K562 (cell line): ENCODE measurements around the gene NRAP. TPM values are rescaled to one million over a fixed set of nuclear protein-coding genes. Genes with fewer than 3 reads are reported as not detected.

Experiments
- ATAC-seq: fragments of 200-7000 bp; cut with Tn5 transposase; 3 replicates; pipeline ENCODE4 v1.9.1; 2020; ENCODE audit warnings: moderate library complexity
- BruUV-seq: library from RNA; stranded (reverse); fragments of 400-500 nt; replicated peaks from 2 replicates; lab custom pipeline; 2021; lab: Mats Ljungman, UMichigan
- CTCF ChIA-PET: fragments of 300-600 bp; formaldehyde crosslinking; extraction: SDS; loops from one replicate; lab custom pipeline; 2021; ENCODE audit warnings: low intra/inter-chr PET ratio; lab: Yijun Ruan, JAX
- POLR2A ChIA-PET: fragments of 300-600, 350-650 bp; sonication (Branson Sonifier 250); formaldehyde crosslinking; extraction: SDS; loops from one replicate; lab custom pipeline; 2021; ENCODE audit warnings: antibody characterized with exemption, inconsistent platforms; lab: Yijun Ruan, JAX
- DNase-seq, 4 experiments: peaks; one replicate each; pipeline versions ENCODE4 v3.0.0 to v3.0.0-alpha.2; 2011 to 2018; ENCODE audit warnings: low spot score in 3 of 4, mixed read lengths in 3 of 4; ENCODE audit errors: extremely low read depth in 1 of 4
- FAIRE-seq: peaks from 2 replicates; lab custom pipeline; 2011; peaks lifted over from hg19 to GRCh38; lab: Jason Lieb, UNC
- H2AFZ ChIP-seq: 2 replicates; pipeline ENCODE4 v1.6.0; 2011; ENCODE audit warnings: low read depth, low read length, control low read depth, inconsistent platforms
- H3K27ac ChIP-seq: fragments of 200-600 bp; 3 replicates; pipeline ENCODE4 v1.8.0; 2011; ENCODE audit warnings: low read depth, mild to moderate bottlenecking, control low read depth, inconsistent platforms, low read length, moderate library complexity, mixed read lengths; ENCODE audit errors: extremely low read depth
- H3K27me3 ChIP-seq, 2 experiments: fragments of 300-600 bp in 1 of 2; 2 replicates in 1 of 2; 3 replicates in 1 of 2; pipeline versions ENCODE4 v1.6.0 to v1.8.0; 2011; ENCODE audit warnings: inconsistent platforms in 2 of 2, low read length in 2 of 2, mild to moderate bottlenecking in 1 of 2, mixed read lengths in 1 of 2, moderate library complexity in 1 of 2; ENCODE audit not compliant: control insufficient read depth in 2 of 2, insufficient read depth in 2 of 2
- H3K36me3 ChIP-seq: fragments of 300-600 bp; 3 replicates; pipeline ENCODE4 v1.8.0; 2011; ENCODE audit warnings: mild to moderate bottlenecking, low read length, inconsistent platforms; ENCODE audit not compliant: control insufficient read depth, insufficient read depth
- H3K4me1 ChIP-seq, 2 experiments: fragments of 200-600 bp in 1 of 2; replicated peaks in 1 of 2; 2 replicates in 1 of 2; 3 replicates in 1 of 2; pipeline versions ENCODE4 v1.5.1 to v1.8.0; 2011; ENCODE audit warnings: inconsistent platforms in 2 of 2, low read length in 2 of 2, mild to moderate bottlenecking in 1 of 2, mixed read lengths in 1 of 2, moderate library complexity in 1 of 2; ENCODE audit not compliant: control insufficient read depth in 2 of 2, insufficient read depth in 2 of 2
- H3K4me2 ChIP-seq: 2 replicates; pipeline ENCODE4 v1.6.1; 2011; ENCODE audit warnings: low read length, control low read depth, inconsistent platforms, mixed read lengths; ENCODE audit not compliant: insufficient read depth
- H3K4me3 ChIP-seq: fragments of 200-600 bp; sonication (generic), shearing (Covaris generic); 2 replicates; pipeline ENCODE4 v1.5.1; 2016; ENCODE audit warnings: control low read depth, inconsistent platforms
- H3K79me2 ChIP-seq: fragments of 200-600 bp; 3 replicates; pipeline ENCODE4 v1.8.0; 2011; ENCODE audit warnings: low read length, inconsistent platforms; ENCODE audit not compliant: control insufficient read depth, insufficient read depth
- H3K9ac ChIP-seq, 2 experiments: 2 replicates each; pipeline versions ENCODE4 v1.6.0 to v1.6.1; 2011; ENCODE audit warnings: low read depth in 2 of 2, low read length in 2 of 2, control low read depth in 1 of 2, inconsistent platforms in 1 of 2, mild to moderate bottlenecking in 1 of 2, mixed read lengths in 1 of 2; ENCODE audit not compliant: insufficient read depth in 1 of 2
- H3K9me1 ChIP-seq: one replicate; pipeline ENCODE4 v1.6.0; 2011; ENCODE audit warnings: inconsistent platforms, mild to moderate bottlenecking, low read length, moderate library complexity; ENCODE audit not compliant: control insufficient read depth, insufficient read depth
- H3K9me3 ChIP-seq: replicated peaks from 2 replicates; pipeline ENCODE4 v1.5.1; 2011; ENCODE audit warnings: low read depth, low read length, inconsistent platforms; ENCODE audit not compliant: control insufficient read depth, insufficient read depth
- H4K20me1 ChIP-seq: replicated peaks from 2 replicates; pipeline ENCODE4 v1.6.1; 2011; ENCODE audit warnings: low read length, inconsistent platforms, mixed read lengths; ENCODE audit not compliant: control insufficient read depth, insufficient read depth
- CHD4 ChIP-seq: fragments of 200-600 bp; sonication (generic); IDR thresholded peaks from 3 replicates; pipeline ENCODE4 v1.6.1; 2012; ENCODE audit warnings: low read depth, mild to moderate bottlenecking, mixed read lengths, low read length, inconsistent platforms; ENCODE audit not compliant: insufficient read depth, insufficient replicate concordance, poor library complexity, severe bottlenecking
- FOS ChIP-seq: IDR thresholded peaks from 3 replicates; pipeline ENCODE4 v1.6.1; 2011; ENCODE audit not compliant: insufficient read length; ENCODE audit errors: extremely low read depth
- GTF2F1 ChIP-seq: IDR thresholded peaks from 2 replicates; pipeline ENCODE4 v1.6.1; 2011; ENCODE audit warnings: low read depth, low read length, improper control_type of control experiment
- NFRKB ChIP-seq: fragments of 450-650 bp; IDR thresholded peaks from 2 replicates; pipeline ENCODE4 v1.6.1; 2016; ENCODE audit warnings: low read depth
- NR2C1 ChIP-seq, 2 experiments: fragments of 450-650 bp; IDR thresholded peaks; 2 replicates each; pipeline ENCODE4 v1.6.1; 2017; ENCODE audit warnings: mild to moderate bottlenecking in 2 of 2, antibody characterized with exemption in 1 of 2, inconsistent platforms in 1 of 2, missing compliant biosample characterization in 1 of 2, missing genetic modification characterization in 1 of 2
- PHF8 ChIP-seq: fragments of 200-600 bp; sonication (generic); IDR thresholded peaks from 2 replicates; pipeline ENCODE4 v1.6.1; 2012; ENCODE audit warnings: mixed run types, mild to moderate bottlenecking, inconsistent platforms, low read length, moderate library complexity, borderline replicate concordance
- PRPF4 ChIP-seq: fragments of 200-400 bp; formaldehyde crosslinking; IDR thresholded peaks from one replicate; pipeline ENCODE4 v1.6.1; 2017; ENCODE audit warnings: low read length, low read depth, mild to moderate bottlenecking; ENCODE audit not compliant: insufficient read depth, poor library complexity, severe bottlenecking
- SRSF9 ChIP-seq: fragments of 200-400 bp; formaldehyde crosslinking; IDR thresholded peaks from 2 replicates; pipeline ENCODE4 v1.6.1; 2017; ENCODE audit warnings: low read depth, low read length, borderline replicate concordance
- ZBTB26 ChIP-seq: fragments of 450-650 bp; formaldehyde crosslinking; IDR thresholded peaks from 2 replicates; pipeline ENCODE4 v1.4.0; 2022; ENCODE audit warnings: missing genetic modification characterization
- ZC3H8 ChIP-seq: fragments of 450-650 bp; IDR thresholded peaks from 2 replicates; pipeline ENCODE4 v1.6.1; 2017
- ZEB2 ChIP-seq: fragments of 450-650 bp; IDR thresholded peaks from 2 replicates; pipeline ENCODE4 v1.6.1; 2016
- ZFP36 ChIP-seq: fragments of 150-350 bp; IDR thresholded peaks from 2 replicates; pipeline ENCODE4 v1.6.1; 2018; ENCODE audit warnings: low read length, low read depth; ENCODE audit not compliant: partially characterized antibody
- WGBS: fragments of 100-300 bp; shearing (Covaris generic); methylation state at CpG from one replicate; pipeline ENCODE4 v1.1.6; 2016; ENCODE audit warnings: low coverage, mixed read lengths; ENCODE audit not compliant: insufficient coverage; ENCODE audit errors: missing lambda C conversion rate; 5-methylcytosine and 5-hydroxymethylcytosine counted together
- in situ Hi-C: fragments of 300-500 bp; cut with MboI; formaldehyde crosslinking; loops from 4 replicates; pipeline ENCODE4 v1.15.0; 2018; ENCODE audit warnings: inconsistent platforms, mixed read lengths
- intact Hi-C: fragments of 100-400 bp; cut with micrococcal nuclease; formaldehyde crosslinking; loops from 2 replicates; pipeline ENCODE4 v1.14.2; 2022
- polyA plus RNA-seq, 8 experiments: library from polyadenylated mRNA; depleted of rRNA in 4 of 8; stranded (reverse) in 5 of 8; unstranded in 3 of 8; fragments of >200 nt; fragmentation: Nextera tagmentation in 2 of 8; fragmentation: Illumina TruSeq in 1 of 8; extraction: Ambion mirVana in 2 of 8; extraction: Trizol in 1 of 8; gene quantifications; 2 replicates each; pipeline versions ENCODE4 v1.2.1 to v1.2.3, GENCODE V29; 2011 to 2014; ENCODE audit warnings: inconsistent platforms in 1 of 8, missing spikeins in 1 of 8
- total RNA-seq, 7 experiments: library from RNA; depleted of rRNA in 6 of 7; stranded (reverse); fragments of >200 nt in 6 of 7; fragmentation: Illumina TruSeq in 2 of 7; extraction: Trizol in 2 of 7; gene quantifications; 2 replicates each; pipeline versions ENCODE4 v1.2.1 to v1.2.3, GENCODE V29; 2011 to 2021; ENCODE audit warnings: low replicate concordance in 1 of 7
- TF ChIP-seq, protein P1 (sequence below): fragments of 150-350 bp; conservative IDR thresholded peaks from 2 replicates; pipeline ENCODE4 v1.6.1; 2014; ENCODE audit warnings: low read length

NRAP gene
- total and polyA plus RNA-seq, 9 of the 15 experiments (the other 6 are each of a cell fraction or from before 2014, with no cell fraction given) = not detected

DNA sequence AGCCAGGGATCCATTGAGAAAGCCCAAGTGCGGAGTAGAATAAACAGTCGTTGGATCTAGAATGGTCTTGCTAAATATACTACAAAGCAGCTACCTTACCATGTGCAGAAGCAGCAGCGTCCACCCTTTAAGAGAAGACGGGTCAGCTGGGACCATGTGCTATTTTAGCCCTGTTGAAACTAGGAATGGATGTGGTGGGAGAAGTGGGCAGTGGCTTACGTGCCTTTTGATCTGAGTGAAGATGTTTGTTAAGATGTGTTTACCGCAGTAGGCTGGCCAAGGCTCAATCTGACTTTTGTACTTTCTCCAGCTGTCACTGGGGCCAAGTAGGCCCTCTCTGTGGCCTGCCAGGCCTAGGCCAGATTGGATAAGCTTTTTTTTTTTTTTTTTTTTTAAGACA is 101.8 kb downstream of the NRAP start:
- Histone ChIP-seq H3K4me3 (no peak overlapping the region), H3K9ac (no peak overlapping the region), H3K27ac (no peak overlapping the region), H3K9me3 (no peaks in the 10 kb centered on the region), H3K9me1 (no peaks in the 10 kb centered on the region), H3K4me2 (no peak overlapping the region), H2AFZ (no peak overlapping the region), H3K79me2 (no peaks in the 10 kb centered on the region), H3K27me3 (peaks cover 0 to 3% of the 10 kb centered on the region in 2 experiments; a peak in 1 of 5 replicates), H4K20me1 (no peaks in the 10 kb centered on the region), H3K4me1 (peaks cover 3 to 17% of the 10 kb centered on the region in 2 experiments; a peak in 3 of 5 replicates), H3K36me3 (no peaks in the 10 kb centered on the region)
- ATAC-seq (no peak), DNase-seq (no peak), FAIRE-seq (no peak)
- TF ChIP-seq ZC3H8 (no peak), ZBTB26 (CRISPR knock-in tag) (no peak), NR2C1 (IDR thresholded peaks at IDR 0.05) (no peak), NR2C1 (tag; IDR thresholded peaks at IDR 0.05) (no peak), PHF8 (no peak), CHD4 (no peak), GTF2F1 (no peak), ZFP36 (no peak), PRPF4 (no peak), NFRKB (no peak), ZEB2 (no peak), FOS (no peak), SRSF9 (no peak)
- TF ChIP-seq, protein P1, sequence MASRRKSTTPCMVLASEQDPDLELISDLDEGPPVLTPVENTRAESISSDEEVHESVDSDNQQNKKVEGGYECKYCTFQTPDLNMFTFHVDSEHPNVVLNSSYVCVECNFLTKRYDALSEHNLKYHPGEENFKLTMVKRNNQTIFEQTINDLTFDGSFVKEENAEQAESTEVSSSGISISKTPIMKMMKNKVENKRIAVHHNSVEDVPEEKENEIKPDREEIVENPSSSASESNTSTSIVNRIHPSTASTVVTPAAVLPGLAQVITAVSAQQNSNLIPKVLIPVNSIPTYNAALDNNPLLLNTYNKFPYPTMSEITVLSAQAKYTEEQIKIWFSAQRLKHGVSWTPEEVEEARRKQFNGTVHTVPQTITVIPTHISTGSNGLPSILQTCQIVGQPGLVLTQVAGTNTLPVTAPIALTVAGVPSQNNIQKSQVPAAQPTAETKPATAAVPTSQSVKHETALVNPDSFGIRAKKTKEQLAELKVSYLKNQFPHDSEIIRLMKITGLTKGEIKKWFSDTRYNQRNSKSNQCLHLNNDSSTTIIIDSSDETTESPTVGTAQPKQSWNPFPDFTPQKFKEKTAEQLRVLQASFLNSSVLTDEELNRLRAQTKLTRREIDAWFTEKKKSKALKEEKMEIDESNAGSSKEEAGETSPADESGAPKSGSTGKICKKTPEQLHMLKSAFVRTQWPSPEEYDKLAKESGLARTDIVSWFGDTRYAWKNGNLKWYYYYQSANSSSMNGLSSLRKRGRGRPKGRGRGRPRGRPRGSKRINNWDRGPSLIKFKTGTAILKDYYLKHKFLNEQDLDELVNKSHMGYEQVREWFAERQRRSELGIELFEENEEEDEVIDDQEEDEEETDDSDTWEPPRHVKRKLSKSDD = no peak
- ChIA-PET POLR2A (no interaction called here), CTCF (no interaction called here)
- intact Hi-C loops (loop anchor here (10.0 kb wide), 1 partner anchor 177 kb away; no protein-coding TSS in a partner anchor), in situ Hi-C loops (no loop called here)
- 80% methylated on average over 6 of the region's 6 CpGs for WGBS
- no TSS peak for BruUV-seq
